GM18502 (cell line): ENCODE data around the gene TENM4.

Experiments
- ATAC-seq: cut with Tn5 transposase; IDR thresholded peaks from one replicate; pipeline ENCODE4 v1.9.1; 2021; ENCODE audit warnings: mild to moderate bottlenecking; ENCODE audit not compliant: unreplicated experiment, poor library complexity

Gene TENM4

GRCh38 chr11:79077702-79078330 lies 363.0 kb downstream of the TENM4 start:
- ATAC-seq = no peak

GRCh38 chr11:79076526-79077115 lies 364.2 kb downstream of the TENM4 start:
- no peak for ATAC-seq

- no peak for ATAC-seq
Measured at GRCh38 chr11:79074547-79074946, 366.3 kb downstream of the TENM4 start.

GRCh38 chr11:79071190-79071589 lies 369.6 kb downstream of the TENM4 start:
- no peak for ATAC-seq

GRCh38 chr11:79070518-79070917 lies 370.3 kb downstream of the TENM4 start:
- no peak for ATAC-seq

GRCh38 chr11:79069504-79069903 lies 371.3 kb downstream of the TENM4 start:
- no peak for ATAC-seq

- no peak for ATAC-seq
Measured at GRCh38 chr11:79068356-79068755, 372.5 kb downstream of the TENM4 start.

- no peak for ATAC-seq
Measured at GRCh38 chr11:79067352-79067679, 373.5 kb downstream of the TENM4 start.

GRCh38 chr11:79066456-79067351 lies 374.1 kb downstream of the TENM4 start:
- ATAC-seq = no peak

- no peak for ATAC-seq
Measured at GRCh38 chr11:79062814-79063762, 377.7 kb downstream of the TENM4 start.

- ATAC-seq = no peak
Measured at GRCh38 chr11:79060081-79060953, 380.5 kb downstream of the TENM4 start.

GRCh38 chr11:79059141-79059540 lies 381.7 kb downstream of the TENM4 start:
- ATAC-seq = no peak

GRCh38 chr11:79055856-79056631 lies 384.8 kb downstream of the TENM4 start:
- no peak for ATAC-seq

GRCh38 chr11:79054636-79055035 lies 386.2 kb downstream of the TENM4 start:
- no peak for ATAC-seq

- no peak for ATAC-seq
Measured at GRCh38 chr11:79052544-79052943, 388.3 kb downstream of the TENM4 start.

- ATAC-seq = no peak
Measured at GRCh38 chr11:79050786-79051185, 390.0 kb downstream of the TENM4 start.

GRCh38 chr11:79049741-79050179 lies 391.1 kb downstream of the TENM4 start:
- ATAC-seq = no peak

GRCh38 chr11:79047980-79048379 lies 392.9 kb downstream of the TENM4 start:
- no peak for ATAC-seq

GRCh38 chr11:79047321-79047720 lies 393.5 kb downstream of the TENM4 start:
- no peak for ATAC-seq
